GM12878 (cell line): ENCODE measurements around the gene COL4A2. TPM values are rescaled to one million over a fixed set of nuclear protein-coding genes. Genes with fewer than 3 reads are reported as not detected.

Experiments
- ATAC-seq: fragments of 200-7000 bp; cut with Tn5 transposase; 3 replicates; pipeline ENCODE4 v1.9.1; 2020; ENCODE audit warnings: mild to moderate bottlenecking, moderate library complexity
- BruUV-seq: library from RNA; stranded (reverse); fragments of 400-500 nt; replicated peaks from 2 replicates; lab custom pipeline; 2021; lab: Mats Ljungman, UMichigan
- CTCF ChIA-PET: fragments of 300-600 bp; sonication (Branson Sonifier 250); formaldehyde crosslinking; extraction: SDS; loops from one replicate; lab custom pipeline; 2021; ENCODE audit warnings: inconsistent platforms; lab: Yijun Ruan, JAX
- POLR2A ChIA-PET: fragments of 350-600 bp; formaldehyde crosslinking; extraction: SDS; loops from one replicate; lab custom pipeline; 2021; ENCODE audit warnings: inconsistent platforms; lab: Charles Lee
- RAD21 ChIA-PET: fragments of 300-600 bp; sonication (Branson Sonifier 250); formaldehyde crosslinking; loops from one replicate; lab custom pipeline; 2023; ENCODE audit warnings: antibody characterized with exemption; ENCODE audit not compliant: unreplicated experiment; lab: Charles Lee
- SMC1A ChIA-PET: fragments of 300-600 bp; sonication (Branson Sonifier 250); formaldehyde crosslinking; loops from one replicate; lab custom pipeline; 2023; ENCODE audit not compliant: unreplicated experiment, uncharacterized antibody; lab: Charles Lee
- DNase-seq: peaks from one replicate; pipeline ENCODE4 v3.0.0-alpha.2; 2011; ENCODE audit warnings: low read depth, low spot score
- FAIRE-seq: peaks from 3 replicates; lab custom pipeline; 2011; peaks lifted over from hg19 to GRCh38; lab: Jason Lieb, UNC
- H2AFZ ChIP-seq: 2 replicates; pipeline ENCODE4 v1.6.0; 2011; ENCODE audit warnings: low read depth, low read length, control low read depth; ENCODE audit not compliant: control insufficient read depth
- H3K27ac ChIP-seq: 2 replicates; pipeline ENCODE4 v1.5.1; 2011; ENCODE audit warnings: control low read depth; ENCODE audit not compliant: control insufficient read depth, insufficient read depth
- H3K27me3 ChIP-seq, 2 experiments: replicated peaks in 1 of 2; 2 replicates each; pipeline versions ENCODE4 v1.6.0 to v1.6.1; 2011; ENCODE audit warnings: low read length in 1 of 2; ENCODE audit not compliant: control insufficient read depth in 2 of 2, insufficient read depth in 2 of 2
- H3K36me3 ChIP-seq, 2 experiments: 2 replicates each; pipeline ENCODE4 v1.5.1; 2011; ENCODE audit warnings: low read length in 1 of 2; ENCODE audit not compliant: control insufficient read depth in 2 of 2, insufficient read depth in 2 of 2
- H3K4me1 ChIP-seq: 2 replicates; pipeline ENCODE4 v1.6.1; 2011; ENCODE audit warnings: mild to moderate bottlenecking, low read length, moderate library complexity, mixed read lengths; ENCODE audit not compliant: control insufficient read depth, insufficient read depth
- H3K4me2 ChIP-seq: 2 replicates; pipeline ENCODE4 v1.6.0; 2011; ENCODE audit warnings: control low read depth; ENCODE audit not compliant: control insufficient read depth, insufficient read depth
- H3K4me3 ChIP-seq: fragments of 200-600 bp; sonication (generic); 2 replicates; pipeline ENCODE4 v1.5.1; 2016
- H3K79me2 ChIP-seq: 2 replicates; pipeline ENCODE4 v1.6.0; 2011; ENCODE audit warnings: low read length; ENCODE audit not compliant: control insufficient read depth, insufficient read depth
- H3K9ac ChIP-seq: 2 replicates; pipeline ENCODE4 v1.8.0; 2011; ENCODE audit warnings: low read length, control low read depth, mixed read lengths; ENCODE audit not compliant: control insufficient read depth, insufficient read depth
- H3K9me3 ChIP-seq: replicated peaks from 3 replicates; pipeline ENCODE4 v1.5.1; 2011; ENCODE audit warnings: mild to moderate bottlenecking, low read length; ENCODE audit not compliant: control insufficient read depth, insufficient read depth
- H4K20me1 ChIP-seq: 2 replicates; pipeline ENCODE4 v1.6.0; 2011; ENCODE audit not compliant: control insufficient read depth, insufficient read depth
- CHD1 ChIP-seq: IDR thresholded peaks from 2 replicates; pipeline ENCODE4 v1.6.1; 2012; ENCODE audit warnings: low read depth, low read length, improper control_type of control experiment
- CREM ChIP-seq: IDR thresholded peaks from 2 replicates; pipeline ENCODE4 v1.6.1; 2014; ENCODE audit warnings: antibody characterized with exemption, low read depth
- JUNB ChIP-seq: IDR thresholded peaks from 2 replicates; pipeline ENCODE4 v1.6.1; 2016; ENCODE audit warnings: antibody characterized with exemption, mild to moderate bottlenecking
- LARP7 ChIP-seq: fragments of 450-650 bp; IDR thresholded peaks from 2 replicates; pipeline ENCODE4 v1.6.1; 2017; ENCODE audit warnings: mild to moderate bottlenecking
- NR2F1 ChIP-seq: fragments of 450-650 bp; conservative IDR thresholded peaks from 2 replicates; pipeline ENCODE4 v1.6.1; 2017; ENCODE audit warnings: mild to moderate bottlenecking
- PAX5 ChIP-seq: IDR thresholded peaks from 2 replicates; pipeline ENCODE4 v1.6.1; 2011; ENCODE audit warnings: low read depth, low read length, borderline replicate concordance
- POLR2A ChIP-seq: IDR thresholded peaks from 2 replicates; pipeline ENCODE4 v1.6.1; 2011; ENCODE audit warnings: low read depth, mild to moderate bottlenecking, low read length
- PRDM15 ChIP-seq: fragments of 450-650 bp; formaldehyde crosslinking; IDR thresholded peaks from 2 replicates; pipeline ENCODE4 v1.4.0; 2020; ENCODE audit warnings: mild to moderate bottlenecking, moderate library complexity
- RUNX3 ChIP-seq: IDR thresholded peaks from 2 replicates; pipeline ENCODE4 v1.6.1; 2012; ENCODE audit warnings: low read length, inconsistent platforms
- SMAD5 ChIP-seq: IDR thresholded peaks from 2 replicates; pipeline ENCODE4 v1.6.1; 2016; ENCODE audit warnings: antibody characterized with exemption, low read depth
- SP1 ChIP-seq: IDR thresholded peaks from one replicate; pipeline ENCODE4 v1.6.1; 2011; ENCODE audit warnings: low read depth, low read length
- SREBF1 ChIP-seq: IDR thresholded peaks from 2 replicates; pipeline ENCODE4 v1.6.1; 2012; ENCODE audit warnings: mild to moderate bottlenecking, low read length
- TAF1 ChIP-seq: IDR thresholded peaks from 2 replicates; pipeline ENCODE4 v1.6.1; 2011; ENCODE audit warnings: mild to moderate bottlenecking, low read depth, low read length, borderline replicate concordance
- ZNF207 ChIP-seq: fragments of 450-650 bp; IDR thresholded peaks from 2 replicates; pipeline ENCODE4 v1.6.1; 2014; ENCODE audit warnings: antibody characterized with exemption, mild to moderate bottlenecking, borderline replicate concordance
- WGBS: methylation state at CpG from one replicate; pipeline ENCODE4 v1.1.6; 2016; ENCODE audit warnings: low lambda C conversion rate; ENCODE audit not compliant: insufficient replicate concordance, insufficient coverage; ENCODE audit errors: missing lambda C conversion rate; 5-methylcytosine and 5-hydroxymethylcytosine counted together
- in situ Hi-C: fragments of 300-500 bp; cut with MboI; formaldehyde crosslinking; loops from 9 replicates; pipeline ENCODE4 v1.14.3; 2018; ENCODE audit warnings: mixed read lengths
- intact Hi-C: fragments of 100-400 bp; cut with micrococcal nuclease; formaldehyde crosslinking; loops from one replicate; pipeline ENCODE4 v1.14.2; 2022; ENCODE audit not compliant: unreplicated experiment
- polyA plus RNA-seq, 11 experiments: library from polyadenylated mRNA; depleted of rRNA in 4 of 11; unstranded in 6 of 11; stranded (reverse) in 5 of 11; fragments of >200 nt; fragmentation: Nextera tagmentation in 4 of 11; fragmentation: Illumina TruSeq in 1 of 11; extraction: Ambion mirVana in 4 of 11; extraction: Trizol in 1 of 11; gene quantifications; 1 replicate in 1 of 11; 2 replicates in 10 of 11; pipeline versions ENCODE4 v1.2.1 to v1.2.3, GENCODE V29; 2011 to 2016; ENCODE audit warnings: inconsistent platforms in 2 of 11, missing spikeins in 2 of 11, low read depth in 1 of 11
- total RNA-seq, 4 experiments: library from RNA; depleted of rRNA in 3 of 4; stranded (reverse); fragments of >200 nt in 3 of 4; fragmentation: Illumina TruSeq in 1 of 4; extraction: Trizol in 1 of 4; gene quantifications; 2 replicates each; pipeline versions ENCODE4 v1.2.1 to v1.2.3, GENCODE V29; 2013 to 2021

Gene COL4A2
- total and polyA plus RNA-seq, 10 of the 15 experiments (the other 5 are each of a cell fraction or from before 2014, with no cell fraction given): 0.16 to 1.6 (median 0.62) TPM; not detected in 3

GRCh38 chr13:110261166-110262081, 45.7 kb upstream of the COL4A2 start:
- H3K4me1 ChIP-seq: no peaks in the 10 kb centered on the region
- no peak overlapping the region for H2AFZ ChIP-seq
- SMC1A ChIA-PET: no interaction called here
- BruUV-seq: no TSS peak
- CTCF ChIA-PET: interaction anchor here (1.9 kb wide), 1 partner anchor 149 kb away, joined by 5 read pairs; no protein-coding TSS in a partner anchor
- no peak for TF ChIP-seq PAX5
- no peak for TF ChIP-seq POLR2A
- no peak for TF ChIP-seq TAF1
- no peak for TF ChIP-seq RUNX3
- no peak for TF ChIP-seq NR2F1
- no peak for TF ChIP-seq CHD1
- no peak for TF ChIP-seq SP1
- no peak for TF ChIP-seq SMAD5
- no peak for TF ChIP-seq LARP7
- no peak for TF ChIP-seq SREBF1
- no peak for TF ChIP-seq PRDM15 (CRISPR knock-in tag)
- TF ChIP-seq JUNB: no peak
- TF ChIP-seq ZNF207: no peak
- no peak for TF ChIP-seq CREM
- RAD21 ChIA-PET: interaction anchor here (1.1 kb wide), 1 partner anchor 28 kb away, joined by 3 read pairs; no protein-coding TSS in a partner anchor
- POLR2A ChIA-PET: no interaction called here
- no peaks in the 10 kb centered on the region for H3K36me3 ChIP-seq
- no peak overlapping the region for H3K27ac ChIP-seq
- ATAC-seq (peak; percentile 75), DNase-seq (no peak), FAIRE-seq (no peak)
- in situ Hi-C loops: no loop called here
- no peaks in the 10 kb centered on the region for H3K9me3 ChIP-seq
- 27% methylated on average over 19 of the region's 19 CpGs for WGBS
- H3K79me2 ChIP-seq: no peaks in the 10 kb centered on the region
- H3K9ac ChIP-seq: no peak overlapping the region
- H3K4me2 ChIP-seq: no peak overlapping the region
- intact Hi-C loops: no loop called here
- no peaks in the 10 kb centered on the region; a peak in 1 of 4 replicates for H3K27me3 ChIP-seq
- H4K20me1 ChIP-seq: no peaks in the 10 kb centered on the region
- no peak overlapping the region for H3K4me3 ChIP-seq
